GM21619 (cell line): Measurements from ENCODE around the gene PTPRQ.

ENCODE experiments used
- ATAC-seq: cut with Tn5 transposase; IDR thresholded peaks from one replicate; pipeline ENCODE4 v1.9.1; 2021; ENCODE audit not compliant: unreplicated experiment

PTPRQ gene

GRCh38 chr12:80698847-80699542 is 255.0 kb downstream of the PTPRQ start:
- ATAC-seq = no peak

GRCh38 chr12:80700327-80700726 is 256.3 kb downstream of the PTPRQ start:
- ATAC-seq = no peak

GRCh38 chr12:80701388-80701787 is 257.4 kb downstream of the PTPRQ start:
- ATAC-seq = no peak

GRCh38 chr12:80702889-80703805 is 259.1 kb downstream of the PTPRQ start:
- peak; percentile 83 for ATAC-seq

GRCh38 chr12:80704420-80704819 is 260.4 kb downstream of the PTPRQ start:
- no peak for ATAC-seq

- no peak for ATAC-seq
These were observed 263.2 kb downstream of the PTPRQ start, which contains the start of gene MYF6 for GRCh38 chr12:80707126-80707829. Gene MYF6 (plus strand): TSS chr12:80707634. CDS start chr12:80707720, 86 bp downstream.

GRCh38 chr12:80707830-80708258 is 263.8 kb downstream of the PTPRQ start:
- no peak for ATAC-seq

- no peak for ATAC-seq
These were observed 264.4 kb downstream of the PTPRQ start for GRCh38 chr12:80708259-80708974.

GRCh38 chr12:80708975-80709328 is 264.9 kb downstream of the PTPRQ start:
- ATAC-seq = no peak

- no peak for ATAC-seq
These were observed 266.0 kb downstream of the PTPRQ start for GRCh38 chr12:80709811-80710726.

- no peak for ATAC-seq
These were observed 266.9 kb downstream of the PTPRQ start for GRCh38 chr12:80710727-80711449.

GRCh38 chr12:80711866-80712265 is 267.8 kb downstream of the PTPRQ start:
- ATAC-seq = no peak

- no peak for ATAC-seq
These were observed 268.8 kb downstream of the PTPRQ start for GRCh38 chr12:80712866-80713265.

GRCh38 chr12:80713419-80713818 is 269.4 kb downstream of the PTPRQ start:
- no peak for ATAC-seq

GRCh38 chr12:80714055-80714454 is 270.0 kb downstream of the PTPRQ start:
- ATAC-seq = no peak

- ATAC-seq = no peak
These were observed 270.8 kb downstream of the PTPRQ start for GRCh38 chr12:80714846-80715245.

- no peak for ATAC-seq
These were observed 271.7 kb downstream of the PTPRQ start for GRCh38 chr12:80715713-80716249.

- no peak for ATAC-seq
These were observed 272.8 kb downstream of the PTPRQ start, which contains the start of gene MYF5 for GRCh38 chr12:80716696-80717469. Gene MYF5 (plus strand): TSS chr12:80716912. CDS start chr12:80717064, 152 bp downstream.
